HepG2 (cell line): Measurements from ENCODE around the gene MAPK12. TPM values are rescaled to one million over a fixed set of nuclear protein-coding genes. Genes with fewer than 3 reads are reported as not detected.

Experiments used
- BORCS8-MEF2B ChIP-seq: sonication (generic); formaldehyde crosslinking; IDR thresholded peaks from 2 replicates; pipeline ENCODE4 v1.8.0; 2022; ENCODE audit warnings: mild to moderate bottlenecking, missing genetic modification reagents
- CREBL2 ChIP-seq: sonication (generic); formaldehyde crosslinking; IDR thresholded peaks from 2 replicates; pipeline ENCODE4 v1.8.1; 2023; ENCODE audit warnings: missing genetic modification reagents, mild to moderate bottlenecking, borderline replicate concordance
- CSRNP2 ChIP-seq: sonication (generic); formaldehyde crosslinking; conservative IDR thresholded peaks from 2 replicates; pipeline ENCODE4 v1.8.0; 2022; ENCODE audit warnings: low read depth, missing genetic modification reagents
- FOXJ3 ChIP-seq: sonication (generic); formaldehyde crosslinking; IDR thresholded peaks from 2 replicates; pipeline ENCODE4 v1.4.0; 2020; ENCODE audit warnings: missing genetic modification reagents, mild to moderate bottlenecking, borderline replicate concordance
- FOXO1 ChIP-seq: sonication (generic); formaldehyde crosslinking; IDR thresholded peaks from 2 replicates; pipeline ENCODE4 v1.4.0; 2020; ENCODE audit warnings: missing genetic modification reagents
- POLR2AphosphoS5 ChIP-seq: IDR thresholded peaks from 2 replicates; pipeline ENCODE4 v1.6.1; 2012; ENCODE audit warnings: low read depth, low read length
- RORA ChIP-seq: sonication (generic); formaldehyde crosslinking; IDR thresholded peaks from 2 replicates; pipeline ENCODE4 v1.5.0; 2020; ENCODE audit warnings: mild to moderate bottlenecking, missing genetic modification reagents, moderate library complexity
- SIX1 ChIP-seq: sonication (generic); formaldehyde crosslinking; IDR thresholded peaks from 2 replicates; pipeline ENCODE4 v1.4.0; 2020; ENCODE audit warnings: missing genetic modification reagents, borderline replicate concordance
- SMC3 ChIP-seq: IDR thresholded peaks from 2 replicates; pipeline ENCODE4 v1.6.1; 2011; ENCODE audit warnings: low read length, improper control_type of control experiment
- STAG1 ChIP-seq: sonication (generic); formaldehyde crosslinking; IDR thresholded peaks from 2 replicates; pipeline ENCODE4 v1.4.0; 2020; ENCODE audit warnings: missing genetic modification reagents
- ZBTB44 ChIP-seq: sonication (generic); formaldehyde crosslinking; IDR thresholded peaks from 2 replicates; pipeline ENCODE4 v1.4.0; 2020; ENCODE audit warnings: missing genetic modification reagents
- ZFP62 ChIP-seq: sonication (generic); formaldehyde crosslinking; IDR thresholded peaks from 2 replicates; pipeline ENCODE4 v1.4.0; 2020; ENCODE audit warnings: missing genetic modification reagents
- ZFP82 ChIP-seq: sonication (generic); formaldehyde crosslinking; IDR thresholded peaks from 2 replicates; pipeline ENCODE4 v1.5.1; 2020; ENCODE audit warnings: mild to moderate bottlenecking, missing genetic modification reagents, borderline replicate concordance
- ZFYVE20 ChIP-seq: sonication (generic); formaldehyde crosslinking; IDR thresholded peaks from 2 replicates; pipeline ENCODE4 v1.8.0; 2023; ENCODE audit warnings: low read depth, mild to moderate bottlenecking, moderate library complexity, missing genetic modification reagents, borderline replicate concordance
- ZNF326 ChIP-seq: sonication (generic); formaldehyde crosslinking; IDR thresholded peaks from 2 replicates; pipeline ENCODE4 v1.4.0; 2020; ENCODE audit warnings: missing genetic modification reagents, borderline replicate concordance
- ZNF337 ChIP-seq: sonication (generic); formaldehyde crosslinking; IDR thresholded peaks from 2 replicates; pipeline ENCODE4 v1.5.1; 2020; ENCODE audit warnings: missing genetic modification reagents, low read depth, mild to moderate bottlenecking, borderline replicate concordance
- ZNF34 ChIP-seq: sonication (generic); formaldehyde crosslinking; IDR thresholded peaks from 2 replicates; pipeline ENCODE4 v1.4.0; 2020; ENCODE audit warnings: mild to moderate bottlenecking, missing genetic modification reagents, borderline replicate concordance
- ZNF460 ChIP-seq: sonication (generic); formaldehyde crosslinking; IDR thresholded peaks from 2 replicates; pipeline ENCODE4 v1.5.1; 2020; ENCODE audit warnings: missing genetic modification reagents, mild to moderate bottlenecking, borderline replicate concordance
- ZNF543 ChIP-seq: sonication (generic); formaldehyde crosslinking; IDR thresholded peaks from 2 replicates; pipeline ENCODE4 v1.4.0; 2020; ENCODE audit warnings: mild to moderate bottlenecking, missing genetic modification reagents
- ZNF558 ChIP-seq: sonication (generic); formaldehyde crosslinking; IDR thresholded peaks from 2 replicates; pipeline ENCODE4 v1.9.0; 2022; ENCODE audit warnings: mild to moderate bottlenecking, missing genetic modification reagents, borderline replicate concordance
- ZNF749 ChIP-seq: sonication (generic); formaldehyde crosslinking; IDR thresholded peaks from 2 replicates; pipeline ENCODE4 v1.8.0; 2022; ENCODE audit warnings: mild to moderate bottlenecking, missing genetic modification reagents, moderate library complexity, borderline replicate concordance
- polyA plus RNA-seq, 8 experiments: library from polyadenylated mRNA; depleted of rRNA in 3 of 8; stranded (reverse) in 7 of 8; unstranded in 1 of 8; fragments of >200 nt; fragmentation: Illumina TruSeq in 4 of 8; extraction: Trizol in 4 of 8; gene quantifications; 2 replicates each; pipeline versions ENCODE4 v1.2.1 to v1.2.3, GENCODE V29; 2011 to 2016; ENCODE audit warnings: low read depth in 4 of 8, missing spikeins in 1 of 8, mixed read lengths in 1 of 8; ENCODE audit not compliant: insufficient read depth in 1 of 8
- total RNA-seq, 5 experiments: library from RNA; depleted of rRNA; stranded (reverse); fragments of >200 nt; fragmentation: Illumina TruSeq; extraction: Trizol; gene quantifications; 2 replicates each; pipeline ENCODE4 v1.2.3, GENCODE V29; 2016; ENCODE audit warnings: low read depth in 1 of 5
- TF ChIP-seq, protein P1 (sequence below): sonication (generic); formaldehyde crosslinking; conservative IDR thresholded peaks from 2 replicates; pipeline ENCODE4 v1.4.0; 2020; ENCODE audit warnings: missing genetic modification reagents
- TF ChIP-seq, protein P2 (sequence below): sonication (generic); formaldehyde crosslinking; IDR thresholded peaks from 2 replicates; pipeline ENCODE4 v1.8.1; 2023; ENCODE audit warnings: mild to moderate bottlenecking, inconsistent platforms, moderate library complexity, missing genetic modification reagents, borderline replicate concordance
- TF ChIP-seq, protein P3 (sequence below): fragments of 450-650 bp; IDR thresholded peaks from 2 replicates; pipeline ENCODE4 v1.6.1; 2017

The MAPK12 gene
- total and polyA plus RNA-seq, 2 of the 13 experiments (the other 11 are each of a cell fraction or from before 2014, with no cell fraction given) = 22.2 to 23.3 TPM

DNA sequence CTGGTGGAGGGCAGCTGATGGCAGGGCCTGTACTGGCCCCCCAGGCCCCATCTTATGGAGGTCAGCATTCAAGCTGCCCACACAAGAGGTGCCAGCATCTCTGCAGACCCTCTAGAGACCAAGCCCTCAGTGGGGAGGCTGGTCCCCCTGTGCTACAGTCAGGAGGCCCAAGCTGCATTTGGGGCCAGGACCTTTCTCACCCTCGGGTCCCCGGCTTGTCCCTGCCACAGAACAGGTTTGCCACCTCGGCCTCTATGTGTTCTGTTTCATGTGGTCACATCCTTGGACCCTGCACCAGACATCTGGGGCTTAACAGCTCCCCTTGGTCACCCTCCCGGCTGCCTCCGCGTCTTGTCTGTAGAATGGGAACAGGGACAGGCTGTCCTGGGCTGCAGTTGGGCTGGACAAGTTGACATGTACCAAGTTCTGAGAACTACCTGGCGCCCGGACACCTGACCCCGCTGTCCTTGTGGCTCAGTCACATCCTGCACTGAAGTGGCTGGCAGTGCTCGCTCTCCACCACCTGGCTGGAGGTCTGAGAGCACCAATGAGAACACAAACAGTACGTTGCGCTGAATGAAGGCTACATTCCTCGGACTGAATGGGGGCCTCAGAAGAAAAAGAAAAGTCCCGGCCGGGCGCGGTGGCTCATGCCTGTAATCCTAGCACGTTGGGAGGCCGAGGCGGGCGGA is 48.7 kb upstream of the MAPK12 start (continued):
- TF ChIP-seq SMC3 = no peak
- peak; percentile 33; the same call in 1 of the 2 replicates for TF ChIP-seq STAG1 (CRISPR knock-in tag)
- no peak for TF ChIP-seq SIX1 (CRISPR knock-in tag)
- TF ChIP-seq ZNF749 = no peak
- TF ChIP-seq, protein P1, sequence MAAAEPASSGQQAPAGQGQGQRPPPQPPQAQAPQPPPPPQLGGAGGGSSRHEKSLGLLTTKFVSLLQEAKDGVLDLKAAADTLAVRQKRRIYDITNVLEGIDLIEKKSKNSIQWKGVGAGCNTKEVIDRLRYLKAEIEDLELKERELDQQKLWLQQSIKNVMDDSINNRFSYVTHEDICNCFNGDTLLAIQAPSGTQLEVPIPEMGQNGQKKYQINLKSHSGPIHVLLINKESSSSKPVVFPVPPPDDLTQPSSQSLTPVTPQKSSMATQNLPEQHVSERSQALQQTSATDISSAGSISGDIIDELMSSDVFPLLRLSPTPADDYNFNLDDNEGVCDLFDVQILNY (CRISPR knock-in tag) = no peak
- no peak for TF ChIP-seq POLR2AphosphoS5
- TF ChIP-seq ZFP82 = no peak
- no peak for TF ChIP-seq ZBTB44 (CRISPR knock-in tag)
- TF ChIP-seq ZNF558 (CRISPR knock-in tag) = no peak
- TF ChIP-seq RORA = no peak
- no peak for TF ChIP-seq ZNF543
- TF ChIP-seq ZNF337 = no peak
- no peak for TF ChIP-seq ZFYVE20 (CRISPR knock-in tag)
- TF ChIP-seq BORCS8-MEF2B = no peak
- no peak for TF ChIP-seq CREBL2 (CRISPR knock-in tag)
- no peak for TF ChIP-seq ZNF34
- TF ChIP-seq, protein P2, sequence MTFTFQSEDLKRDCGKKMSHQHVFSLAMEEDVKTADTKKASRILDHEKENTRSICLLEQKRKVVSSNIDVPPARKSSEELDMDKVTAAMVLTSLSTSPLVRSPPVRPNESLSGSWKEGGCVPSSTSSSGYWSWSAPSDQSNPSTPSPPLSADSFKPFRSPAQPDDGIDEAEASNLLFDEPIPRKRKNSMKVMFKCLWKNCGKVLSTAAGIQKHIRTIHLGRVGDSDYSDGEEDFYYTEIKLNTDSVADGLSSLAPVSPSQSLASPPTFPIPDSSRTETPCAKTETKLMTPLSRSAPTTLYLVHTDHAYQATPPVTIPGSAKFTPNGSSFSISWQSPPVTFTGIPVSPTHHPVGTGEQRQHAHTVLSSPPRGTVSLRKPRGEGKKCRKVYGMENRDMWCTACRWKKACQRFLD (CRISPR knock-in tag) = no peak
- TF ChIP-seq ZNF326 (CRISPR knock-in tag) = no peak
- no peak for TF ChIP-seq FOXJ3 (CRISPR knock-in tag)
- TF ChIP-seq, protein P3, sequence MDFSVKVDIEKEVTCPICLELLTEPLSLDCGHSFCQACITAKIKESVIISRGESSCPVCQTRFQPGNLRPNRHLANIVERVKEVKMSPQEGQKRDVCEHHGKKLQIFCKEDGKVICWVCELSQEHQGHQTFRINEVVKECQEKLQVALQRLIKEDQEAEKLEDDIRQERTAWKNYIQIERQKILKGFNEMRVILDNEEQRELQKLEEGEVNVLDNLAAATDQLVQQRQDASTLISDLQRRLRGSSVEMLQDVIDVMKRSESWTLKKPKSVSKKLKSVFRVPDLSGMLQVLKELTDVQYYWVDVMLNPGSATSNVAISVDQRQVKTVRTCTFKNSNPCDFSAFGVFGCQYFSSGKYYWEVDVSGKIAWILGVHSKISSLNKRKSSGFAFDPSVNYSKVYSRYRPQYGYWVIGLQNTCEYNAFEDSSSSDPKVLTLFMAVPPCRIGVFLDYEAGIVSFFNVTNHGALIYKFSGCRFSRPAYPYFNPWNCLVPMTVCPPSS = no peak
- no peak for TF ChIP-seq ZNF460 (CRISPR knock-in tag)
- no peak for TF ChIP-seq ZFP62
- TF ChIP-seq CSRNP2 (CRISPR knock-in tag) = no peak
- 0 out of 2 replicates have a peak, but pooled peaks have one; percentile 26 for TF ChIP-seq FOXO1 (CRISPR knock-in tag)
